ENCODE results near the gene CXXC4.

Gene CXXC4

GRCh38 chr4:104488151-104488550, 6.5 kb downstream of the CXXC4 start:
- no peak for DNase-seq

- DNase-seq, result no peak
Measured at GRCh38 chr4:104486716-104487504, 7.8 kb downstream of the CXXC4 start.

- no peak for DNase-seq
Measured at GRCh38 chr4:104475652-104476051, 19.0 kb downstream of the CXXC4 start.

GRCh38 chr4:104472766-104473165, 21.9 kb downstream of the CXXC4 start:
- no peak for DNase-seq

- DNase-seq, result no peak
Measured at GRCh38 chr4:104470770-104471169, 23.9 kb downstream of the CXXC4 start.

GRCh38 chr4:104469794-104470193, 24.9 kb downstream of the CXXC4 start:
- DNase-seq, result no peak

- no peak for DNase-seq
Measured at GRCh38 chr4:104465619-104466018, 29.1 kb downstream of the CXXC4 start.

- no peak for DNase-seq
Measured at GRCh38 chr4:104465201-104465600, 29.5 kb downstream of the CXXC4 start.

GRCh38 chr4:104462641-104463040, 32.1 kb downstream of the CXXC4 start:
- no peak for DNase-seq

- DNase-seq, result no peak
Measured at GRCh38 chr4:104457308-104457981, 37.2 kb downstream of the CXXC4 start.

GRCh38 chr4:104451573-104451972, 43.1 kb downstream of the CXXC4 start:
- DNase-seq, result no peak

GRCh38 chr4:104449537-104449936, 45.2 kb downstream of the CXXC4 start:
- no peak for DNase-seq

GRCh38 chr4:104447294-104447693, 47.4 kb downstream of the CXXC4 start:
- DNase-seq, result no peak

- DNase-seq, result no peak
Measured at GRCh38 chr4:104446431-104447278, 48.0 kb downstream of the CXXC4 start.

- no peak for DNase-seq
Measured at GRCh38 chr4:104444685-104445084, 50.0 kb downstream of the CXXC4 start.

GRCh38 chr4:104436542-104436941, 58.2 kb downstream of the CXXC4 start:
- DNase-seq, result no peak

GRCh38 chr4:104429150-104429741, 65.4 kb downstream of the CXXC4 start:
- no peak for DNase-seq

- DNase-seq, result no peak
Measured at GRCh38 chr4:104425948-104426347, 68.7 kb downstream of the CXXC4 start.

- DNase-seq, result no peak
Measured at GRCh38 chr4:104424989-104425388, 69.7 kb downstream of the CXXC4 start.

GRCh38 chr4:104424475-104424941, 70.2 kb downstream of the CXXC4 start:
- no peak for DNase-seq

GRCh38 chr4:104421566-104421965, 73.1 kb downstream of the CXXC4 start:
- no peak for DNase-seq

GRCh38 chr4:104420766-104421165, 73.9 kb downstream of the CXXC4 start:
- no peak for DNase-seq
